ENCODE results near the gene E2F1.

GRCh38 chr20:33664085-33664761, 22.0 kb downstream of the E2F1 start:
- no peak for TF ChIP-seq CTCF (IDR thresholded peaks at IDR 0.05)
- no peak for TF ChIP-seq POLR2A (IDR thresholded peaks at IDR 0.05)
